ENCODE data around the gene RTP2.

DNA sequence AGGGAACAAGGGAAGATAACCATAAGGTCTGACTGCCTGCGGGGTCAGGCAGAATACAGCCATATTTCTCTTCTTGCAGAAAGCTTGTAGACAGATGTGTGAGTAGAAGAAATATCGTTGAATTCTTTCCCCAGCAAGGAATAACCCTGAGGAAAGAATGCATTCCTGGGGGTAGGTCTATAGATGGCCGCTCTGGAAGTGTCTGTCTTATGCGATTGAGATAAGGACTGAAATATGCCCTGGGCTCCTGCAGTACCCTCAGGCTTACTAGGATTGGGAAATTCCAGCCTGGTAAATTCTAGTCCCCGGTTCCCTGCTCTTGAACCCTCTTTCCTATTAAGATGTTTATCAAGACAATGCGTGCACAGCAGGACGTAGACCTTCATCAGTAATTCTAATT, 16.4 kb downstream of the RTP2 start:
- TF ChIP-seq, protein P1, sequence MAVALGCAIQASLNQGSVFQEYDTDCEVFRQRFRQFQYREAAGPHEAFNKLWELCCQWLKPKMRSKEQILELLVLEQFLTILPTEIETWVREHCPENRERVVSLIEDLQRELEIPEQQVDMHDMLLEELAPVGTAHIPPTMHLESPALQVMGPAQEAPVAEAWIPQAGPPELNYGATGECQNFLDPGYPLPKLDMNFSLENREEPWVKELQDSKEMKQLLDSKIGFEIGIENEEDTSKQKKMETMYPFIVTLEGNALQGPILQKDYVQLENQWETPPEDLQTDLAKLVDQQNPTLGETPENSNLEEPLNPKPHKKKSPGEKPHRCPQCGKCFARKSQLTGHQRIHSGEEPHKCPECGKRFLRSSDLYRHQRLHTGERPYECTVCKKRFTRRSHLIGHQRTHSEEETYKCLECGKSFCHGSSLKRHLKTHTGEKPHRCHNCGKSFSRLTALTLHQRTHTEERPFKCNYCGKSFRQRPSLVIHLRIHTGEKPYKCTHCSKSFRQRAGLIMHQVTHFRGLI (tag by site-specific recombination; IDR thresholded peaks at IDR 0.05): no peak
- TF ChIP-seq, protein P2, sequence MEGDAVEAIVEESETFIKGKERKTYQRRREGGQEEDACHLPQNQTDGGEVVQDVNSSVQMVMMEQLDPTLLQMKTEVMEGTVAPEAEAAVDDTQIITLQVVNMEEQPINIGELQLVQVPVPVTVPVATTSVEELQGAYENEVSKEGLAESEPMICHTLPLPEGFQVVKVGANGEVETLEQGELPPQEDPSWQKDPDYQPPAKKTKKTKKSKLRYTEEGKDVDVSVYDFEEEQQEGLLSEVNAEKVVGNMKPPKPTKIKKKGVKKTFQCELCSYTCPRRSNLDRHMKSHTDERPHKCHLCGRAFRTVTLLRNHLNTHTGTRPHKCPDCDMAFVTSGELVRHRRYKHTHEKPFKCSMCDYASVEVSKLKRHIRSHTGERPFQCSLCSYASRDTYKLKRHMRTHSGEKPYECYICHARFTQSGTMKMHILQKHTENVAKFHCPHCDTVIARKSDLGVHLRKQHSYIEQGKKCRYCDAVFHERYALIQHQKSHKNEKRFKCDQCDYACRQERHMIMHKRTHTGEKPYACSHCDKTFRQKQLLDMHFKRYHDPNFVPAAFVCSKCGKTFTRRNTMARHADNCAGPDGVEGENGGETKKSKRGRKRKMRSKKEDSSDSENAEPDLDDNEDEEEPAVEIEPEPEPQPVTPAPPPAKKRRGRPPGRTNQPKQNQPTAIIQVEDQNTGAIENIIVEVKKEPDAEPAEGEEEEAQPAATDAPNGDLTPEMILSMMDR (tag by site-specific recombination; IDR thresholded peaks at IDR 0.05): no peak
- TF ChIP-seq, protein P3, sequence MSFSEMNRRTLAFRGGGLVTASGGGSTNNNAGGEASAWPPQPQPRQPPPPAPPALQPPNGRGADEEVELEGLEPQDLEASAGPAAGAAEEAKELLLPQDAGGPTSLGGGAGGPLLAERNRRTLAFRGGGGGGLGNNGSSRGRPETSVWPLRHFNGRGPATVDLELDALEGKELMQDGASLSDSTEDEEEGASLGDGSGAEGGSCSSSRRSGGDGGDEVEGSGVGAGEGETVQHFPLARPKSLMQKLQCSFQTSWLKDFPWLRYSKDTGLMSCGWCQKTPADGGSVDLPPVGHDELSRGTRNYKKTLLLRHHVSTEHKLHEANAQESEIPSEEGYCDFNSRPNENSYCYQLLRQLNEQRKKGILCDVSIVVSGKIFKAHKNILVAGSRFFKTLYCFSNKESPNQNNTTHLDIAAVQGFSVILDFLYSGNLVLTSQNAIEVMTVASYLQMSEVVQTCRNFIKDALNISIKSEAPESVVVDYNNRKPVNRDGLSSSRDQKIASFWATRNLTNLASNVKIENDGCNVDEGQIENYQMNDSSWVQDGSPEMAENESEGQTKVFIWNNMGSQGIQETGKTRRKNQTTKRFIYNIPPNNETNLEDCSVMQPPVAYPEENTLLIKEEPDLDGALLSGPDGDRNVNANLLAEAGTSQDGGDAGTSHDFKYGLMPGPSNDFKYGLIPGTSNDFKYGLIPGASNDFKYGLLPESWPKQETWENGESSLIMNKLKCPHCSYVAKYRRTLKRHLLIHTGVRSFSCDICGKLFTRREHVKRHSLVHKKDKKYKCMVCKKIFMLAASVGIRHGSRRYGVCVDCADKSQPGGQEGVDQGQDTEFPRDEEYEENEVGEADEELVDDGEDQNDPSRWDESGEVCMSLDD (tag by site-specific recombination; IDR thresholded peaks at IDR 0.05): no peak
